Activated CD4-positive, alpha-beta T cell treated with anti-CD3 and anti-CD28 coated beads, Interleukin-2, amount 50 U/mL, for 16 hours (primary cell): ENCODE measurements around the gene KYNU.
"Not testable (repeated sequence)": the region's sequence is repeated elsewhere in the genome, so short reads cannot be mapped to it uniquely, and the experiment has no call there.

Experiments used
- DNase-seq: peaks from one replicate; pipeline ENCODE4 v3.0.0-alpha.2; 2020

Gene KYNU

GRCh38 chr2:143030127-143030526 is 152.7 kb downstream of the KYNU start:
- peak; percentile 10 for DNase-seq

GRCh38 chr2:143034292-143035074 is 157.0 kb downstream of the KYNU start:
- peak; percentile 86 for DNase-seq

DNA sequence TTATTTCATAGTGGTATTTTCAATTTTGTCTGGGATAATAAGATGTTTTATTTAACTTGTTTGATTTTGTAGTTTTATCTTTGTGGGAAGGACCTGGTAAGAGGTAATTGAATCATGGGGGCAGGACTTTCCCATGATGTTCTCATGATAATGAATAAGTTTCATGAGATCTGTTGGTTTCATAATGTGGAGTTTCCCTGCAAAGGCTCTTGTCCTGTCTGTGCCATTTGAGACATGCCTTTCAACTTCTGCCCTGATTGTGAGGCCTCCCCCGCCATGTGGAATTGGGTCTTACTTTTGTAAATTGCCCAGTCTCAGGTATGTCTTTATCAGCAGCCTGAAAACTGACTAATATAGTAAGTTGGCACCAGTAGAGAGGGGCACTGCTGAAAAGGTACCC is 174.0 kb downstream of the KYNU start:
- no peak for DNase-seq

- not testable (repeated sequence) for DNase-seq
Observed at GRCh38 chr2:143053437-143053836, 176.0 kb downstream of the KYNU start.

- DNase-seq = no peak
Observed at GRCh38 chr2:143056550-143056949, 179.1 kb downstream of the KYNU start.

DNA sequence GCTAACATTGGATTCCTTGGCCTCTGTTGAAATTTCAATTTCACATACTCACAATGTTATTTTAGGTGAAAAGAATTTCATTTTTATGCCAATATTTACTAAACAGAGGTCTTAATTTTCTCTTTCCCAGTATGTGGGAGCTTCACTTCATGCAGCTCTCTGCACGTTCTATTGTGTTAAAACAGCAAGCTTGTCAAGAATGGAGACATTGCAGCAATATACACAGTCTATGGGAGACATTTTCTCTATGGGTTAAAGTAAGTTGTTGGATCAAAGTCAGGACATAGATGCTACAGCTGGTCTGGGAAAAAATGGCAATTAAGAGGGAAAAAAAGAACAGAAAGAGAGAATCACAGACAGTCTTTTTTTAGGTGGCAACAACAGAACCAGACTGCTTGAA is 181.4 kb downstream of the KYNU start:
- no peak for DNase-seq

DNA sequence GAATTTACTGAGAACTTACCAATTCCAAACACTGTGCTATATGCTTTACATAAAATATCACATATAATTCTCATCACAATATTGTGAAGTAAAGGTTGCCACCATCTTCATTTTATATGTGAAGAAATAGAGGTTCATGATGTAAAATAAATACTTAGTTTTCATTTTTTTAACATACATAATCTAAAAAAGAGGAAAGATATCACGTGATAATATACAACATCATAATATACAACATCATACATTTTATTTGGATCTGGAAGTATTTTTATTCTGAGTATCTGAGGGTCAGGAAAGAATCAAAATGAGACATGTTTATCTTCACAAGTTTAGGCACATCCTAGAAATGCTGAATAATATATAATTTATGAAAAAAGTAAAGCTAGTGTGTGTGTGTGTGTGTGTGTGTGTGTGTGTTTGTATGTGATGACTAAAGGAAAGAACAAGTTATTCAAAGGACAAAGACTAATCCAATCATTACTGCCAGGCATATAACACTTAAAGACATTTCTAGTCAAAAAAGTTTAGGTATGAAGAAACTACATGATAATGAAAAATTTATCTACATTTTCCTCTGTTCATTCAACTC is 186.2 kb downstream of the KYNU start:
- DNase-seq = no peak

DNA sequence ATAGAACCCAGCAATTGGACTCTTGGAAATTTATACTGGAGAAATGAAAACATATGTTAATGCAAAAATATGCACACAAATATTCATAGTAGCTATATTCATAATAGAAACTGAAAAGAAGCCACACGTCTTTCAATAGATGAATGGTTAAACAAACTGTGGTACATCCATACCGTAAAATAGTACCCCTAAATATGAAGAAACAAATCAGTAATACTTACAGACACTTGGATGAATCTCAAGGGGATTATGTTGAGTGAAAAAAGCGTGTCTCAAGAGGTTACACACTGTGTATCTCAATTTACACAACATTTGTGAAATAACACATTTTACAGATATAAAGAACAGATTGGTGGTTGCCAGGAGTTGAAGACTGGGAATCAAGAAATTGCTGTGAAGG is 190.6 kb downstream of the KYNU start:
- no peak for DNase-seq

DNA sequence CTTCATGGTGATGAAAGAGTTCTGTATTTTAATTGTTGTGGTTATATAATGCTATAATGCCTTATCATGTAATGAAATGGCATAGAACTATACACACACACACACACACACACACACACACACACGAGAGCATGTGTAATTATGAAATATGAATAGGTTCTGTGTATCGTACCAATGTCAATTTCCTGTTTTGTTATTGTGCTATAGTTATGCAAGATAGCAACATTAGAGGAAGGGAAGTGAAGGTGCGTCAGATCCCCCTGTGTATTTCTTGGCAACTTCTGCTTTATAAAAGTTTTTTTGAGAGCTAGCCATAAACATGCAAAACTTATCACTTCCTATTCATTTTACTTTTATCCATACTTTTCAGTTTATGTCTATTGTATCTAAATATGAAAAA is 191.0 kb downstream of the KYNU start:
- DNase-seq = no peak

GRCh38 chr2:143070704-143071103 is 193.2 kb downstream of the KYNU start:
- DNase-seq = no peak

- no peak for DNase-seq
Observed at GRCh38 chr2:143071185-143071876, 193.9 kb downstream of the KYNU start.

- not testable (repeated sequence) for DNase-seq
Observed at GRCh38 chr2:143074913-143075312, 197.4 kb downstream of the KYNU start.

DNA sequence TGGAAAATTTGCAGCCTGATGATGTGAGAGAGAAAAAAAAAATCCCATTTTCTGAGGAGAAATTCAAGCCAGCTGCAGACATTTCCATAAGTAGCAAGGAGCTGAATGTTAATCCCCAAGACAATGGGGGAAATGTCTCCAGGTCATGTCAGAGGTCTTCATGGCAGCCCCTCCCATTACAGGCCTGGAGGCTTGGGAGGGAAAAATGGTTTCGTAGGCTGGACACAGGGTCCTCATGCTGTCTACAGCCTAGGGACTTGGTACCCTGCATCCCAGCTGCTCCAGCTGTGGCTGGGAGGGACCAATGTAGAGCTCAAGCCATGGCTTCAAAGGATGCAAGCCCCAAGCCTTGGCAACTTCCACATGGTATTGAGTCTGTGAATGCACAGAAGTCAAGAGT is 198.2 kb downstream of the KYNU start:
- no peak for DNase-seq

DNA sequence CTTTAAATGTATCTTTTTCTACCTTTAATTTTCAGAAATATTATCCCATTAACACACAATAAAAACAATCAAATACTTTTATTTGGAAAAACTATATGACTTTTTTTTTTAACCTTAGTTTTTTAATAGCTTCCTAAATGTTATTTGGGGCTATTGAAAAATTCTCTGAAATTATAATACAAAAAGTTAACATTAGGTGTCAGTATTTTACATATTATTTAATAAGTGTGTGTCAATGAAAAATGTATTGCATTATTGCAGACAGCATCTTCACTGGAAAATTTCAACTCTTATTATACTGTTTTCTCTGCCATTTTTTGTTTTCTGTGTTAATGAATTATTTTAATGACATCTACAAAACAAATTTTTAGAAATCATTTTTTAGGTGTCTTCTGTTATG is 200.6 kb downstream of the KYNU start:
- DNase-seq = no peak

DNA sequence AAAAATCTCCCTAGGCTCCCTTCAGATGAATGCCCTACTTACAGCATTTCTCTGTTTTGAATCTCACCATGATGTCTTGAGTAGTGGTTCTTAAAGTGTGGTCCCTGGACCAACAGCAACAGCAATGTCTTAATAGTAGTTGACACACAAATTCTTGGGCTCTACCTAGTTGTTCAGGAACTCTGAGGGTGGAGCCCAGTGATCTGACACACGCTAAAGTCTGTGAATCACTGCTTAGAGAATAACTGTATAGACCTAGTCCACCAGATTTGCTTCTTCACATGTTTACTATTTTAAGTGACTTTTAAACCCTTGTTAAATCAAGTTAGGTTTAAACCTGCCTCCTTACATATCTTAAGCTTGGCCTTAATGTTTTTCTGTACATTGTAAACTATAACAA is 204.2 kb downstream of the KYNU start:
- no peak for DNase-seq

DNA sequence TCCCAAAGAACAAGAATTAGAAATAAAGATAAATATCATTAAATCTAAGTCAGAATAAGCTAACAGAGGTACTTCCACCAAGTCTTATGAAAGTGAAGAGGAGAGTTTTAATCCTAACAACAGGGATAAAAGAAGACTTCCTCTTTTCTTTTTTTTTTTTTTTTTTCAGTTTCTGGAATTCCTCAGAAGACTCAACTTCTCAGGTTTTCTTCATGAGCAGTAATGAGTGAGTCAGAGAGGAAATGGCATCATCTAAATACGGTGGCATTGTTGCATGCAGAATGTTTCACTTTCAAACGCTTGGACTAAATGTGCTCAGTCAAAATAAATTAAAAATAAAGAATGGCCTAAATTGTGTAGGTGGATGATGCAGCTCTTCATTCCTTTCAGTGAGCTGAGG is 206.2 kb downstream of the KYNU start:
- peak; percentile 53 for DNase-seq

DNA sequence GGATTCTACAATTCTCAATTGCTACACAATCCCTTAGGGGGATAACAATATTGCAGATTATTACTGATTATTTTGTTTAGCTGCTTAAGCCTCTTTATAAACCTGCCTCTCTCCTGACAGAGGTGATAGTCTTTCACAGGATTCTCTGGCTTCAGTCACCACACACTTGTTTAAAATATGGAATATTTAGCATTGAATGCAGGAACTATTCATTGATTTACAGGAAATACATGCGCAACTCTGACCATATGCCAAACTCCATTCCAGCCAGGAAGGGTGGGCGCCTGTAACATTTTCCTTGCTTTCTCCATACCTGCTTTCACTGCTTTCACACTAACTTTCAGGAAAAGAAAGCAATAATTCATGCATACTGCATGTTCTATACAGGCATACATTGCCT is 207.0 kb downstream of the KYNU start:
- no peak for DNase-seq

DNA sequence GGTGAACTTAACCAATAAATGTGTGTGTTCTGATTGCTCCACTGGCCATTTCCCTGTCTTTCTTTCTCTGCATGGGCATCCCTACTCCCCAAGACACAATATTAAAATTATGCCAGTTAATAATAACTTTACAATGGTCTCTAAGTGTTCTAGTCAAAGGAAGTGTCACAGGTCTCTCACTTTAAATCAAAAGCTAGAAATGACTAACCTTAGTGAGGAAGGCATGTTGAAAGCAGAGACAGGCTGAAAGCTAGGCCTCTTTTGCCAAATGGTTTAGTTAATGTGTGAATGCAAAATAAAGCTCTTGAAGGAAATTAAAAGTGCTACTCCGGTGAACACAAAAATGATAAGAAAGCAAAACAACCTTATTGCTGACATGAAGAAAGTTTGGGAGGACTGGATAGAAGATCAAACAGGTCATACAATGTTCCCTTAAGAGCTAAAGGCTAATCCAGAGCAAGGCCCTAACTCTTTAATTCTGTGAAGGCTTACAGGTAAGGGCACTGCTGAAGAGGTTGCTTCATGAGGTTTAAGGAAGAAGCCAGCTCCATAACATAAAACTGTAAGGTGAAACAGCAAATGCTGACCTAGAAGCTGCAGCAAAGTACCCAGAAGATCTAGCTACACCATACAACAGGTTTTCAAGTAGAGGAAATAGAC is 207.8 kb downstream of the KYNU start:
- DNase-seq = peak; percentile 74

GRCh38 chr2:143087033-143087432 is 209.6 kb downstream of the KYNU start:
- DNase-seq = no peak

DNA sequence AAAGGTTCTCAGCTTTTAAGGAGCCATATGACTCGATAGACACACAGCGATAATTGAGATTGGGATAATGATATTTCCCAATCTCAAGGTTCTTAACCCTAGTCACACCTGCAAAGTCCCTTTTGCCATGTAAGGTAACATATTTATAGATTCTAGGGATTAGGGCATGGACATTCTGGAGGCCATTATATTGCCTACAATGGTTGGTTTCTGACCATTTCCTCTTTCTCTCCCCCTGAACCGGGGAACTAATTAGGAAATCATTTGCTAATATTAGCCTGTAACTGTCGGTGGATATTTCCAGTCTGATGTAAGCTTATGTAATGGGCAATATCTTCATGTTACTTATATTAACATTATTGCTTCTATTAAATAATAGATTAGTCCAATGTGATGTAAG is 210.9 kb downstream of the KYNU start:
- no peak for DNase-seq

DNA sequence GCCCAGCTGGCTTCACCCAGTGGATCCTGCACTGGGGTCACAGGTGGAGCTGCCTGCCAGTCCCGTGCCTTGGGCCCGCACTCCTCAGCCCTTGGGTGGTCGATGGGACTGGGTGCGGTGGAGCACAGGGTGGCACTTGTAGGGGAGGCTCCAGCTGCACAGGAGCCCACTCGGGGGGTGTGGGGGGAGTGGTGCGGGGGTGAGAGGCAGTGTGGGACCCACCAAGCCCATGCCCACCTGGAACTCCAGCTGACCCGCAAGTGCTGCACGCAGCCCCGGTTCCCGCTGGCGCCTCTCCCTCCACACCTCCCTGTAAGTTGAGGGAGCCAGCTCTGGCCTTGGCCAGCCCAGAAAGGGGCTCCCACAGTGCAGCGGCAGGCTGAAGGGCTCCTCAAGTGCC is 212.1 kb downstream of the KYNU start:
- not testable (repeated sequence) for DNase-seq
